8988T (cell line): ENCODE measurements around the gene TALDO1.

Experiments
- DNase-seq: peaks from one replicate; pipeline ENCODE4 v3.0.0; 2011

Gene TALDO1

GRCh38 chr11:788953-789940 lies 42.0 kb downstream of the TALDO1 start:
- DNase-seq = no peak

DNA sequence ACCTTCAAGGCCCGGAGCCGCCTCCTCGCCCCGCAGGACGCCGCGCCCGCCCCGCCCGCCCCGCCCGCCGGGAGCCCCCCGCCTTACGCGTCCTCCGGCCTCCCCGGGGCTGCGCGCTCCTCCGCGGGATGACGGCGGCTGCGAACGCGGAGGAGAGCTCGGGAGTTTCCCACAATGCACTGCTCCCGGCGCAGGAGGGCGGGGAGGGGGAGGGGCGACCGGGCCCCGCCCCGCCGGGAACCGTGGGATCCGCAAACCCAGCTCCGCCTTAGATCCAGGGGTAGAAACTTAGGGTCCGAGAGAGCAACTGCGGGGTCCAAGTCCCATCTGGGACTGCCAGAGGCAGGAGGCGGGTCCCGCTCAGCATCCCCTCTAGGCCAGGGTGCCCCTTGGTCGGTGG lies 42.7 kb downstream of the TALDO1 start, which contains the start of gene CEND1:
Gene CEND1 (minus strand): TSS at position 148 of the 400 bp plus-strand sequence. CDS start 1,514 bp downstream, outside the sequence.
- DNase-seq = no peak

GRCh38 chr11:790721-791564 lies 43.7 kb downstream of the TALDO1 start:
- DNase-seq = peak; percentile 94

GRCh38 chr11:791658-792534 lies 44.6 kb downstream of the TALDO1 start:
- DNase-seq = no peak

DNA sequence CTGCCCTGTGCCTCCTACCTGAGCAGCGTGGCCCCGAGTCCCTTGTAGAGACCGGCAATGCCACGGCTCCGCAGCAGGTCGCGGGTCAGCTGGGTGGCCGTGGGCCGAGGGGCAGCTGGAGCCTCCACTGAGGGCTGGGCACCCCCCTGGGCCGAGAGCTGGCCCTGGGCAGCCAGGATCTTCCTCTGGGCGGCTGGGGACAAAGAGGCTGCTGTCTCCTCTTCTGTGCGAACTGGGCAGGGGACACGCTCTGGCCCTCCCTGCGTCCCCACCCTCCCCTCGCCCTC lies 45.2 kb downstream of the TALDO1 start:
- no peak for DNase-seq

DNA sequence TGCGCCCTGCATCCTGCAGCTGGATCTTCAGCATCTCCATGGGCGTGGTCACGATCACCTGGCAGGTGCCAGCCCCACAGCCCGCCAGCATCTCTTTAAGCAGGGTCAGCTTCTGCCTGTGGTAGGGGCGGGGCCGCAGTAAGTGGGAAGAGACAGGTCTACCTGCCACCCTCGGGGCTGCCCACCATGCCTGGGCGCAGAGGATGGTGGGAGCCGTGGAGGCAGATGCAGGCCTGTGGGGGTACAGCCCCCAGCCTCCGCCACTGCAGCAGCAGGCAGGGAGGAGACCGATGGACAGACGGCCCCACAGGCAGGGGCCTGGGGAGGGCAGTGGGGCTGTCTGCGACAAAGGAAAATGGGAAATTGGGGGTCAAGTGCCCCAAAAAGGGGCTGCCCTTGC lies 45.6 kb downstream of the TALDO1 start:
- no peak for DNase-seq

DNA sequence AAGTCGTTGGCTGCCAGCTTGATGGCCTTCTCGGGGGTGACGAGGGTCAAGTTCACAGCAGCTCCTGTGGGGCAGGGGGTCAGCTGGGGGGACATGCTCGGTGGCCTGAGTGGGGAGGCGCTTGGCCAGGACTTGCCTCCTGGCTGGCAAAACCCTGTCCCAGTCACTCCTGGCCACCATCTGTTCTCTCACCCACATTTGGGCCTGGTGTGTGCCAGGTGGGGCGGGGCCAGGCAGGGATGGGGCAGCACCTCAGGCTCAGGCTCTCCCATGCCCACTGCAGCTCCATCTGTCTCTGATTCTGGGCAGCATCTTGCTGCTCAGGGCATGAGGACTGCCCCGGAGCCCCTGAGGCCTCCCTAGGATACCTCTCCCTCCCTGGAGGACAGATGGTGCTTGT lies 46.3 kb downstream of the TALDO1 start:
- no peak for DNase-seq

GRCh38 chr11:794013-794765 lies 46.9 kb downstream of the TALDO1 start:
- no peak for DNase-seq

DNA sequence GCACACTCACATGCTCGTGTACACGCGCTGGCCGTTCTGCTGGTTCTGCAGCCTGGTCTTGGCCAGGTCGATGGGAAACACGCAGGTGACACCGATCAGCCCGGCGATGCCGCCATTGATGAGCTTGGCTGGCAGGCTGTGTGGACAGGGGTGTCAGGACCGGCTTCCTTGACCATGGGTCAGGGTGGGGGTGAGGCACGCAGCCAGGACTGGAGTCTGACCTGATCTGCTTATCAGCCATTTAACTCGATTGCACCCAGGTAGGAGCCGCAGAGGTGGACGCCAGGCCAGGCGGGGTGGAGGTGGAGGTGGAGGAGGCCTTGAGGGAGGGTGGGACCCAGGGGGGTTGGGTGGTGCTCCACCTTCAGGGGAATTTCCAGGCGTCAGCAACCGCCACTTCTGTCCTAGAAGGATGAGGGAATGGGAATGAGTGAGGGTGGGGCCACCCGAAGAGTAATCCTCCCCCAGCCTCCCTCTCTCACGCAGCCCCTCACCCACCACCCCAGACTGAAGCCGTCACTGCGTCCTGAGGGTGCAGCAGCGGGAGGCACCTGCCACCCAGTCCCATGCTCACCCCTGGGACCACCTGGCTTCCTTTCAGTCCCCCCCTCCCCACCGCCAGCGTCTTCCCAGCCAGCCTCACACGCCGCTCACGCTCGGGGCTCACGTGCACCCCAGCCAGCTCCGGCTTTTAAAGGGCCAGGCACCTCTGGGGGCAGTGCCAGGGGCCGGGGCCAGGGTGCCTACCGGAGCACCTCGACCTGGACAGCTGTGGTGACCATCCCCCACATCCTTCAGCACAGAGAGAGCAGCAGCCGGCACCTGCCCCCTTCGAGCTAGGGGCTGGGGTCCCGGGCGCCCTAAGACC lies 47.7 kb downstream of the TALDO1 start:
- DNase-seq = peak; percentile 86

GRCh38 chr11:795634-796564 lies 48.6 kb downstream of the TALDO1 start:
- DNase-seq = peak; percentile 96

GRCh38 chr11:796565-797295 lies 49.5 kb downstream of the TALDO1 start:
- no peak for DNase-seq

GRCh38 chr11:797296-798092 lies 50.2 kb downstream of the TALDO1 start:
- DNase-seq = peak; percentile 97

- peak; percentile 100 for DNase-seq
Observed at GRCh38 chr11:798093-798713, 50.9 kb downstream of the TALDO1 start, which contains the start of gene SLC25A22. TSS of gene SLC25A22 (minus strand) at chr11:798281. CDS start at chr11:795006, 3,275 bp downstream.

DNA sequence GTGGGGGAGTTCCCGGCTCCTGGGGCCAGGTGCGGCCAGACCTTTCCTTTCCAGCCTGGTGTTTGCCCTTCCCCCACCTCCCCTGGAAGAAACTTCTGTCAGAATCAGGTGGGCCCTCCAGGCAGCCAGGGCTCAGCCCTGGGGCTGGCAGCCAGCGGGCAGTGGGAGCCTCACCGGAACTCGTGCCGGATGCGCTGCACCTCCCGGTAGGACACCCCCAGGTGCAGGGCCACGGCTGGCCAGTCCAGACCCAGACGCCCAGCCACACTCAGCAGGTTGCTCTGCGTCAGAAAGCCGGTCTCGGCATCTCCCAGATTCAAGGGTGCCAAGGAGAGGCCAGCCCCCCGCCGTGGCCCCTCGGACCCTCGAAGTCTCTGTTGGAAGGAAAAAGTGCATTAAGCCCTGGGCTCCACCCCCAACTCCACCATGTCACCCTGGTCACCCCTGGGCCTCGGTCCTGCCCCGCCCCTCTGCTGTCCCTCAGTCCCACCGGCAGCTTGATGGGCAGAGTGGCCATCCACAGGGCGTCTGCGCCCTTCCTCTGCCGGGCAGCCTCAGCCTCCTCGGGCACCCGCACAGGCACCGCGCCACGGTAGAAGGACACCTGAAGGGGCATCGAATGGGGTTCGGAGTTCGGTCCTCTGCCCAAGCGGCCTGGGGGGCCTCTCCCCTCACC lies 52.5 kb downstream of the TALDO1 start:
- DNase-seq = no peak

- no peak for DNase-seq
Observed at GRCh38 chr11:800473-800872, 53.2 kb downstream of the TALDO1 start.

DNA sequence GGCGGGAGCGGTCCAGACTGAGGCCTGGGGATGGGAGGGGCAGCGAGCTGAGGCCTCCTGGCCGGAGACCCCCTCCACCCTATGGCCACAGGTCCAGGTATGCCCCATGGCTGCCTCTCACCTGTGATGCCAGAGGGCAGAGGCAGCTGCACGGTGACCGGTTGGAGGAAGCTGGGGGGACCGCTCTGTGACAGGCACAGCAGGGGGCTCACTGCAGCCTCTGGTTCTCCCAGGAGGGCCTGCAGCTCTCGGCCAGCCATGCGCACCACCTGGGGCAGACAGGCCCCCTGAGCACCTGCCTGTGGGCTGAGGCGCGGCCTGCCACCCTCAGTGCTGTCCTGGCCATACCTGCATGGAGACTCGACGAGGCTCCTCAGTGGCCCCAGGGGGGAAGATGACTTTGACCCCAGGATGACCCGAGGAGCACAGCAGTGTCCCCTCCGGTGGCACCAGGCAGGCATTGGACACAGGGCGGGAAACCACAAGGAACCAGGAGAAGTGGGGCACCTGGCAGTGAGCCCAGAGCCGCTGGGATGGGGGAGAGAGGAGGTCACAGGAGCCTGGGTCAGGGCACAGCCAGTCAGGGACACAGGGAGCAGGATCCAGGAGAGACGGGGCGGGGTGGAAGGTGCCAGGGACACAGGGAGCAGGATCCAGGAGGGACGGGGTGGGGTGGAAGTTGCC lies 54.0 kb downstream of the TALDO1 start:
- DNase-seq = no peak
